Stimulated activated CD8-positive, alpha-beta memory T cell treated with anti-CD3 and anti-CD28 coated beads, Interleukin-12 subunit alpha, Interleukin-12 subunit beta, amount 100 ng/mL, for 24 hours (primary cell): ENCODE results near the gene OR4D1.

Source experiments
- DNase-seq: peaks from one replicate; pipeline ENCODE4 v3.0.0-alpha.2; 2020; ENCODE audit errors: extremely low read depth

The OR4D1 gene

GRCh38 chr17:58153671-58154070 lies 5.5 kb downstream of the OR4D1 start:
- DNase-seq, result no peak

- DNase-seq, result peak; percentile 26
These were observed 8.9 kb downstream of the OR4D1 start for GRCh38 chr17:58156839-58157803.

- DNase-seq, result no peak
These were observed 10.0 kb downstream of the OR4D1 start for GRCh38 chr17:58158181-58158580.

GRCh38 chr17:58161566-58161965 lies 13.4 kb downstream of the OR4D1 start:
- no peak for DNase-seq

- no peak for DNase-seq
These were observed 17.8 kb downstream of the OR4D1 start for GRCh38 chr17:58165981-58166380.

GRCh38 chr17:58166682-58167081 lies 18.5 kb downstream of the OR4D1 start, which contains the start of gene OR4D2:
TSS of gene OR4D2 (plus strand) at chr17:58166982. CDS start at chr17:58169656, 2,674 bp downstream.
- DNase-seq, result no peak

GRCh38 chr17:58170622-58171021 lies 22.4 kb downstream of the OR4D1 start:
- DNase-seq, result no peak

- no peak for DNase-seq
These were observed 24.3 kb downstream of the OR4D1 start for GRCh38 chr17:58172369-58173071.

GRCh38 chr17:58174871-58175270 lies 26.7 kb downstream of the OR4D1 start:
- no peak for DNase-seq

- no peak for DNase-seq
These were observed 28.0 kb downstream of the OR4D1 start for GRCh38 chr17:58176200-58176599.

- DNase-seq, result no peak
These were observed 33.6 kb downstream of the OR4D1 start for GRCh38 chr17:58181796-58182195.

GRCh38 chr17:58183514-58183913 lies 35.3 kb downstream of the OR4D1 start:
- no peak for DNase-seq

- no peak for DNase-seq
These were observed 36.3 kb downstream of the OR4D1 start for GRCh38 chr17:58184308-58184985.

- no peak for DNase-seq
These were observed 37.0 kb downstream of the OR4D1 start for GRCh38 chr17:58184986-58185761.

GRCh38 chr17:58186591-58186990 lies 38.4 kb downstream of the OR4D1 start:
- DNase-seq, result no peak

GRCh38 chr17:58187063-58187462 lies 38.9 kb downstream of the OR4D1 start:
- DNase-seq, result no peak

GRCh38 chr17:58187675-58188074 lies 39.5 kb downstream of the OR4D1 start:
- DNase-seq, result no peak

- DNase-seq, result no peak
These were observed 41.4 kb downstream of the OR4D1 start for GRCh38 chr17:58189436-58190146.

- DNase-seq, result no peak
These were observed 43.2 kb downstream of the OR4D1 start for GRCh38 chr17:58191241-58191896.

- no peak for DNase-seq
These were observed 44.4 kb downstream of the OR4D1 start, which contains the start of gene EPX for GRCh38 chr17:58192612-58193011. TSS of gene EPX (plus strand) at chr17:58192726. CDS start at chr17:58192847, 121 bp downstream.
